ENCODE measurements around the gene TAF1C.
"Not testable (repeated sequence)": the region's sequence is repeated elsewhere in the genome, so short reads cannot be mapped to it uniquely, and the experiment has no call there.

The TAF1C gene, protein sequence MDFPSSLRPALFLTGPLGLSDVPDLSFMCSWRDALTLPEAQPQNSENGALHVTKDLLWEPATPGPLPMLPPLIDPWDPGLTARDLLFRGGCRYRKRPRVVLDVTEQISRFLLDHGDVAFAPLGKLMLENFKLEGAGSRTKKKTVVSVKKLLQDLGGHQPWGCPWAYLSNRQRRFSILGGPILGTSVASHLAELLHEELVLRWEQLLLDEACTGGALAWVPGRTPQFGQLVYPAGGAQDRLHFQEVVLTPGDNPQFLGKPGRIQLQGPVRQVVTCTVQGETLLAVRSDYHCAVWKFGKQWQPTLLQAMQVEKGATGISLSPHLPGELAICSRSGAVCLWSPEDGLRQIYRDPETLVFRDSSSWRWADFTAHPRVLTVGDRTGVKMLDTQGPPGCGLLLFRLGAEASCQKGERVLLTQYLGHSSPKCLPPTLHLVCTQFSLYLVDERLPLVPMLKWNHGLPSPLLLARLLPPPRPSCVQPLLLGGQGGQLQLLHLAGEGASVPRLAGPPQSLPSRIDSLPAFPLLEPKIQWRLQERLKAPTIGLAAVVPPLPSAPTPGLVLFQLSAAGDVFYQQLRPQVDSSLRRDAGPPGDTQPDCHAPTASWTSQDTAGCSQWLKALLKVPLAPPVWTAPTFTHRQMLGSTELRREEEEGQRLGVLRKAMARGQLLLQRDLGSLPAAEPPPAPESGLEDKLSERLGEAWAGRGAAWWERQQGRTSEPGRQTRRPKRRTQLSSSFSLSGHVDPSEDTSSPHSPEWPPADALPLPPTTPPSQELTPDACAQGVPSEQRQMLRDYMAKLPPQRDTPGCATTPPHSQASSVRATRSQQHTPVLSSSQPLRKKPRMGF

DNA sequence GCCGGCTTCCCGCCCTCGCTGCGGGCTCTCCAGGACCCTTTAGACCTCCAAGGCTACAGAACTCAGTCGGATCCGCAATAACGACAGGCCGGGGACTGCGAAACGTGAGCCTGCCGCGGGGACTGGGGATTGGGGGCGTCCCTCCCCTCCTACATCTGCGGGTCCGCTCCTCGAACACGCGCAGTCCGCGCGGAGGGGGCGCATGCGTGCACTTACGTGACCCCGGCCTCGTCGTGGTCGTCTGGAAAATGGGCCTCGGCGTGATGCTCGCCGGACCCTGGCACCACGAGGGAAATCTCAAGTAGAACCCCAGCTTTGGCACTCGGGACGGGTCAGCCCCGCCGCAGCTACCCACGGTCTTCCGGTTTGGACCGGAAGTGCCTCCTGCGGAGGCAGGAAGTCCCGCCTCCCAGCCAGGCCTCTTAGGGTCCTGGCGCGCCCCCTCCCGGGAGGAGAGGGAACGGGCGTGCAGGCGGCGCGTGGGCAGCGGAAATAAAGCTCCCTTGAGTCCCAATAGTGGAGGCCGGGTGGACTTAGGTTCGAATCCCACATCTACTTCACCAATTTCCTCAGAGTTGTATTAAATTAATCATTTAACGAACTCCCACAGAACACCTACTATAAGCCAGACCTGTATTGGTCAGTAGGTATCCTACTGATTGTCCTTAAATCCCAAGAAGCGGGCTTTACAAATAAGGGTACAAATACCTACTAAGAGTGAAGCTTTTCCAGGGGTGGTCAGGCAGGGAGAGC lies at the start of gene TAF1C:
Gene TAF1C, minus strand, starts transcription at position 373 of the 753 bp plus-strand sequence. CDS start 2,069 bp downstream, outside the sequence.
- peak; percentile 85 for DNase-seq

DNA sequence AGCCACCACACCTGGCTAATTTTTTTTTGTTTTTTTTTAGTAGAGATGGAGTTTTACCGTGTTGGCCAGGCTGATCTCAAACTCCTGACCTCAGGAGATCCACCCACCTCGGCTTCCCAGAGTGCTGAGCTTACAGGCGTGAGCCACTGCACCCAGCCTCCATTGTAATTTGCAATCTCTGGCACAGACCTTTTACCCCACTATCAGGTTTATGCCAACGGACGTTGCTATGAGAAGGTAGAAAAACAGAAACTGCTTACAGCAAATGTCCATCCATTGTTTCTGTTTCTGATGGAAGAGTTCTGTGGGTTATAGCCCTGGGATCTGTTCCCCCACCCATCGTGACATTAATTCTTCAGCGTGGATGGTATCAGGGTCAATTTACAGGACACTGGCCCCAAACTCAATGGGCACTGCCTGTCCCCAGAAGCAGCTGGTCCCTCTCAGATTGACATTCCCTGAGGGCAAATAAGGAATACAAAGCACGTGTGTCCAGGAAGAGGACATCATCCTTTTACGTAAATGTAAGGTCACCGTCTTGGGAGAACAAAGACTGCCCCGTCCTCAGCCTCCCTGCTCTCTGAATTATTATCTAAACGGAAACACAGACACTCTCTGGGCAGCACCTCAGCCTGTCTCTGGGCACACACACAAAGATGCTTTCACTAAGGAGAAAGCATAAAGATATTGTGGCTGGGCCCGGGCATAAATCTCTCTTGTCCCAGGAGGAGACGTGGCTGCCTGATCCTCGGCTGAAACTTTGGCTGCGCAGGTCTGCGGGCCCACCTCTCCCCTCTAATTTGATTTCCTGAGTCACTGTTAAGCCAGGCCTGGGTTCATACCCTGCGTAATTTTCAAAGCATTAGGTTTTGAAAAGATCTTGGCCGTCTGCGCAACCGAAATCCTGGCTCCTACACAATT lies 47.7 kb upstream of the TAF1C start:
- no peak for DNase-seq

DNA sequence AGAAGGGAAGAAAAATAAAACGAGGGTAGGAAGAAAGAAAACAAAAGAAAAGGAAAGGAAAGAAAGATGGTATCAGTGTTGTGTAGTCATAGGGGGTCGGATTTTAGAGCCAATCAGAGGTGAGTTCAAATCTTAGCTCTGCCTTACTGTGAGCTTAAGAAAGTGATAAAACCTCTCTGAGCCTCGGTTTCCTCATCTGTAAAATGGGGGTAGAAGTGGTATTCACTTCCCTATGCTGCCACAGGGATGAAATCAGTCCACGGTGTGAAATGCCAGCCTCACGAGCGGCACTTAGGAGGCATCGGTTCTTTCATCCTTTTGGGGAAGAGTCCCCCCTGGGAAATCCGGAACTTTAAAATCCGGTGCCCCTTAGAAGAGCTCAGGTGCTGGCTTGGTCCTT lies 46.9 kb upstream of the TAF1C start:
- no peak for DNase-seq

GRCh38 chr16:84232969-84233368 lies 46.1 kb upstream of the TAF1C start:
- DNase-seq = no peak

GRCh38 chr16:84232060-84232459 lies 45.2 kb upstream of the TAF1C start:
- DNase-seq = no peak

DNA sequence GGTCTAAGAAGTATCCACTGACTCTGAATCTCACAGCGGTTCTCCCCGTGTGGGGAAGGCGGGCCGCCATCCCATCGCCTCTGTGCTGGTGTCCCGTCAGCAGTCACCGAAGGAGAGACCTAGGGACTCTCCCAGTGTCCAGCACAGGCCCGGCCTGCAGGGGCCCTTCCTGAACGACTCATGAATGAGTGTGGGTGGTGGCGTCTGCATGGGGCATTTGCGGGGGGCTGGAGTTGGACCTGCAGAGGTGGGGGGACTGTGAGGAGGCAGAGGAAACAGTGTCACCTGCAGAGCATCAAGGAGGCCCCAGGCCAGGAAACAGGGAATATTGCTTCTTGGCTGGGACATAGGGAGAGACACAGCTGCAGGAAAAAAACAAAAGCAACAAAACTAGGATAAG lies 42.6 kb upstream of the TAF1C start:
- DNase-seq = no peak

GRCh38 chr16:84228256-84228838 lies 41.5 kb upstream of the TAF1C start:
- DNase-seq = no peak

DNA sequence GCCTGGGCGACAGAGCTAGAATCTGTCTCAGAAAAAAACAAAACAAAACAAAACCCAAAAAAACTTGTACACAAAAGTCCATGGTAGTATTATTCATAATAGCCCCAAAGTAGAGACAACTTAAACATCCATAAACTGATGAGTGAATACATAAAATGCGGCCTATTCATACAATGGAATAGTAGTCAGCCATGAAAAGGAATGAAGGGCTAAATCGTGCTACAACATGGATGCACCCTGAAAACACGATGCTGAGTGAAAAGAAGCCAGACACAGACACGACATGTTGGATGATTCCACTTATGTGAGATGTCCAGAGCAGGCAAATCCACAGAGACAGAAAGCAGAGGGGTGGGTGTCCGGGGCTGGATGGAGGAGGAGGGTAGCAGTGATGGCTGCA lies 40.7 kb upstream of the TAF1C start:
- DNase-seq = no peak

GRCh38 chr16:84226026-84226425 lies 39.2 kb upstream of the TAF1C start:
- DNase-seq = no peak

DNA sequence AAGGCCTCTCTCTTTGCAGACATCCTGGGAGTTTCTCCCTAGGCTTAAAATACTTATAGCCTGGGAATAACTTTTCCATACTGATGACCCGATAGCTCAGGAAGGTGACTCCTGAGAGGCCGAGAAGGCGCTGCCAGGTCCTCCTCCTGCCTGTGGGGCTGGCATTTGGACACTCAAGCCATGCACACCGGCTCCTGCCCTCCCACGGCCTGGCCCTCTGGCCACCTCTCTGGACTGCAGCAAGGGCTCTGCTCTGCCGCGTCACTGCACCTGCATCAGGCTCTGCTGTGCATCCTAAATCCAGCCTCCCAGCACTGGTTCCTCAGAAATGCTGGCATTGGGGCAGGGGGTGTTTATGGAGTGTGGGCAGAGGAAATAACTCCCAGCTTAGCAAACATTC lies 38.7 kb upstream of the TAF1C start:
- DNase-seq = no peak

- DNase-seq = no peak
Measured at GRCh38 chr16:84225126-84225525, 38.3 kb upstream of the TAF1C start.

DNA sequence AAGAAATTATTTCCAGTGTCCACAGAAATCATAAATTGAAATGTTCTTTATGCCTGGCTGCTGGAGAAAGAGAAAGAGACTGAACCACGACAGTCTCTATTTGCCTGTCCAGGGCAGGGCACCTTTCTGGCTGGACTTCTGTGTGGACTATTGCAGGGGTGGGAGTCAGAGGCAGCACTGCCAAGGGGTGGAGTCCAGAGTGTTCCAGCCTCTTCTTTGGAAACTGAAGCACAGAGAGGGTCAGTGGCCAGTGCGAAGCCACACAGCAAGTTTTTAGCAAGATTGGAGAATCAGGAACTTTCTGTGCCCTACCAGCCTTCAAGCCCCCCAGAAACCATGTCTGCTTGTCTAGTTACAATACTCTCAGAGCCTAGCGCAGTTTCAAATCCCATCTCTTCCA lies 37.7 kb upstream of the TAF1C start:
- DNase-seq = no peak

GRCh38 chr16:84223456-84223855 lies 36.6 kb upstream of the TAF1C start:
- DNase-seq = no peak

DNA sequence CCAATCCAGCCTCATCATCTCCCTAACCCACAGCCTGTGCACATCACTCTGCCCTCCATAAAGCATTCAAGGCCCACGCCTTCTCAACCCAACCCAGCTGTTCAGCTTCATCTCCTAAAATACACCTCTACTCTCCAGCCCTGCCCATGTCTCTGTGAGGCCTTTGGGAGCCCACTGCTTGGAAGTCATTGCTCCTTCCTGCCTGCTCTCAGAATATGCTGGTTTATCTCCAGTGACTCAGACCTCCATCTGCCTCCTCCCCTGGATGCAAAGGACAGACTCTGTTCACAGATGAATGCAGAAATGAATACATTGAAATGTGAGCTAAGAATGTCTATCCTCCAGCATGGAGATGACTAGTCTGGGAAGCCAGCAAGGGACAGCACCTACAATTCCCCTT lies 34.0 kb upstream of the TAF1C start:
- DNase-seq = no peak

GRCh38 chr16:84218956-84219355 lies 32.1 kb upstream of the TAF1C start:
- no peak for DNase-seq

DNA sequence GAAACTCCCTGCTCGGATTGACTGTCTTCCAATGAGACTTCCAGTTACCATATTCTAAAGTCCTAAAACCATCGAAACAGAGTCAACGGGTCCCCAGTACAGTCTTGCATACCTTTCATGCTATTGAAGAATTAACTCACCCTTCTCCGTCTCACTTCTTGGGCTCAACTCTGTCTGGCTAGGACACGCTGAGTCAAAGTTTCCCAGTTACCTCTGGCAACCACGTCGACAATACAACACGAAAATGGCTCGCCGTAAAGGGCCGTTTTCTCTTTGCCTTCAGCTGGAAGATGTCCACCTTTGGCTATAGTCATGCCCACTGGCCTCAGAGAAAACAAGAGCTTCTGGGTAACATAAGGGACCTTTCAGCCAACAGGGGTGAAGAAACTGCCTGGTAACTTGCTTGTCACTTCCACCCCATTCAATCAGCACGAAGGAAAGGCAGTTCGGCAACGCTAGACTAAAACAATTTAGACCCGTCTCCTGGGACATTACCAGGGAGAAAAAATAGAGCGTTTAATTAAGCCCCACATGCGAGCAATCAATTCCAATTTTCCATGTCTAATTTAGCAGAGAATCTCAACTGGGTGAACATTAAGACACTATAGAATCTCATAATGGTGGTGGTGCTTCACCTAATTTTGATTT lies 31.4 kb upstream of the TAF1C start:
- DNase-seq = no peak

DNA sequence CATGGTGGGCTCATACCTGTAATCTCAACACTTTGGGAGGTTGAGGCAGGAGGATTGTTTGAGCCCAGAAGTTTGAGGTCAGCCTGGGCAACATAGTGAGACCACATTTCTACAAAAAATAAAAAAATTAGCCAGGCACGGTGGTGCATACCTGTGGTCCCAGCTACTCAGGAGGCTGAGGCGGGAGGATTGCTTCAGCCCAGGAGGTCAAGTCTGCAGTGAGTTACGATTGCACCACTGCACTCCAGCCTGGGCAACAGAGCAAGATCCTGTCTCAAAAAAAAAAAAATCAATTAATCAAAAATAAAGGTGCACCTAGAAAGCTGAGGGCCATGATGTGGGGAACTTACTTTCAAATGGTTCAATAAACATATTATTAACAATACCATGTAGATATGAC lies 29.3 kb upstream of the TAF1C start:
- not testable (repeated sequence) for DNase-seq

GRCh38 chr16:84215531-84215930 lies 28.7 kb upstream of the TAF1C start:
- DNase-seq = no peak

- DNase-seq = no peak
Measured at GRCh38 chr16:84214451-84215066, 27.7 kb upstream of the TAF1C start.

GRCh38 chr16:84212631-84213030 lies 25.8 kb upstream of the TAF1C start:
- DNase-seq = no peak

DNA sequence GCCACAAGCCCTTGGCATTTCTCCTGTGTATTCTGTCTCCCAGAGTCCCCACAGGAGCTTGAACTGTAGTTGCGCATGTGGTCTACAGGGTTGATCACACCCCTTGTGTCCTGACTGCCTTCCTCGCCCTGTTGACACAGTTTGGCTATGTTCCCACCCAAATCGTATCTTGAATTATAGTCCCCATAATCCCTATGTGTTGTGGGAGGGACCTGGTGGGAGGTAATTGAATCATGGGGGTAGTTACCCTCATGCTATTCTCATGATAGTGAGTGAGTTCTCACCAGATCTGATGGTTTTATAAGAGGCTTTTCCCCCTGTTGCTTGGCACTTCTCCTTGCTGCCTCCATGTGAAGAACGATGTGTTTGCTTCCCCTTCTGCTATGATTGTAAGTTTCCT lies 25.3 kb upstream of the TAF1C start:
- no peak for DNase-seq

Measured in NCI-H1694 (cell line).